Retinal pigment epithelial cell (primary cell): ENCODE measurements around the gene SDC3.

Source experiments
- DNase-seq: peaks from one replicate; pipeline ENCODE4 v3.0.0-alpha.2; 2010; ENCODE audit warnings: low read depth
- H3K4me3 ChIP-seq: 2 replicates; pipeline ENCODE4 v1.5.1; 2011; ENCODE audit warnings: mild to moderate bottlenecking, low read length, control low read depth, moderate library complexity
- CTCF ChIP-seq: conservative IDR thresholded peaks from 2 replicates; pipeline ENCODE4 v1.5.1; 2011; ENCODE audit warnings: low read depth, low read length, control low read depth, inconsistent platforms

Gene SDC3

GRCh38 chr1:30887485-30888315 is 20.9 kb downstream of the SDC3 start:
- no peak for TF ChIP-seq CTCF
- H3K4me3 ChIP-seq, result no peak overlapping the region
- no peak for DNase-seq

- no peak for DNase-seq
- TF ChIP-seq CTCF, result no peak
- no peak overlapping the region for H3K4me3 ChIP-seq
These were observed 21.7 kb downstream of the SDC3 start for GRCh38 chr1:30886710-30887428.

- TF ChIP-seq CTCF, result no peak
- no peak for DNase-seq
- no peak overlapping the region for H3K4me3 ChIP-seq
These were observed 22.7 kb downstream of the SDC3 start for GRCh38 chr1:30885570-30886522.

- no peak for DNase-seq
- no peak overlapping the region for H3K4me3 ChIP-seq
- TF ChIP-seq CTCF, result no peak
These were observed 23.8 kb downstream of the SDC3 start for GRCh38 chr1:30884723-30885122.

GRCh38 chr1:30883389-30884172 is 25.0 kb downstream of the SDC3 start:
- DNase-seq, result no peak

More at GRCh38 chr1:30883389-30884172, 25.0 kb downstream of the SDC3 start:
- TF ChIP-seq CTCF, result no peak
- no peak overlapping the region for H3K4me3 ChIP-seq
